Tibial nerve (tissue), 4 donors: Measurements from ENCODE around the gene RPN2. TPM values are rescaled to one million over a fixed set of nuclear protein-coding genes. Genes with fewer than 3 reads are reported as not detected.

Experiments
- DNase-seq, 2 donors: peaks; one replicate each; pipeline ENCODE4 v3.0.0-alpha.2; 2019; ENCODE audit warnings: low spot score in 2 of 2
- H3K27ac ChIP-seq, 4 donors: fragments of 200-600 bp; sonication (generic) in 3 of 4; one replicate each; pipeline ENCODE4 v1.5.1; 2017 to 2019; ENCODE audit warnings: mild to moderate bottlenecking in 1 of 4
- H3K27me3 ChIP-seq, 2 donors: fragments of 200-600 bp; sonication (generic) in 1 of 2; one replicate each; pipeline versions ENCODE4 v1.5.1 to v1.6.0; 2017 to 2019
- H3K36me3 ChIP-seq, 3 donors: fragments of 200-600 bp; sonication (generic); one replicate each; pipeline ENCODE4 v1.5.1; 2018 to 2019
- H3K4me1 ChIP-seq, 4 donors: fragments of 200-600 bp; sonication (generic) in 3 of 4; one replicate each; pipeline ENCODE4 v1.5.1; 2017 to 2019
- H3K4me3 ChIP-seq, 4 donors: fragments of 200-600 bp; sonication (generic) in 3 of 4; one replicate each; pipeline ENCODE4 v1.5.1; 2017 to 2019; ENCODE audit warnings: mild to moderate bottlenecking in 1 of 4, moderate library complexity in 1 of 4
- H3K9me3 ChIP-seq, 4 donors: fragments of 200-600 bp; sonication (generic) in 3 of 4; one replicate each; pipeline ENCODE4 v1.5.1; 2017 to 2019
- CTCF ChIP-seq, 5 experiments: fragments of 200-600 bp in 3 of 5; fragments of 450-650 bp in 2 of 5; sonication (generic) in 3 of 5; IDR thresholded peaks; one replicate each; pipeline ENCODE4 v1.5.1; 2016 to 2019; ENCODE audit warnings: antibody characterized with exemption in 5 of 5, mild to moderate bottlenecking in 3 of 5, moderate library complexity in 2 of 5
- EP300 ChIP-seq, 2 donors: sonication (generic); formaldehyde crosslinking; IDR thresholded peaks; one replicate each; pipeline ENCODE4 v1.6.1; 2017; ENCODE audit warnings: antibody characterized with exemption in 2 of 2, mild to moderate bottlenecking in 1 of 2
- POLR2A ChIP-seq, 2 donors: fragments of 450-650 bp; IDR thresholded peaks; one replicate each; pipeline ENCODE4 v1.6.1; 2017; ENCODE audit warnings: antibody characterized with exemption in 2 of 2, mild to moderate bottlenecking in 2 of 2, moderate library complexity in 2 of 2
- WGBS, 2 donors: methylation state at CpG; one replicate each; pipeline ENCODE4 v1.1.5; 2018; 5-methylcytosine and 5-hydroxymethylcytosine counted together
- total RNA-seq, 4 donors: library from RNA; depleted of rRNA; stranded (reverse); fragments of >200 nt; gene quantifications; one replicate each; pipeline ENCODE4 v1.1.0, GENCODE V29; 2016

RPN2 gene
- total RNA-seq, 4 donors from 2014 or later, result 87.7 to 124 (median 101) TPM

DNA sequence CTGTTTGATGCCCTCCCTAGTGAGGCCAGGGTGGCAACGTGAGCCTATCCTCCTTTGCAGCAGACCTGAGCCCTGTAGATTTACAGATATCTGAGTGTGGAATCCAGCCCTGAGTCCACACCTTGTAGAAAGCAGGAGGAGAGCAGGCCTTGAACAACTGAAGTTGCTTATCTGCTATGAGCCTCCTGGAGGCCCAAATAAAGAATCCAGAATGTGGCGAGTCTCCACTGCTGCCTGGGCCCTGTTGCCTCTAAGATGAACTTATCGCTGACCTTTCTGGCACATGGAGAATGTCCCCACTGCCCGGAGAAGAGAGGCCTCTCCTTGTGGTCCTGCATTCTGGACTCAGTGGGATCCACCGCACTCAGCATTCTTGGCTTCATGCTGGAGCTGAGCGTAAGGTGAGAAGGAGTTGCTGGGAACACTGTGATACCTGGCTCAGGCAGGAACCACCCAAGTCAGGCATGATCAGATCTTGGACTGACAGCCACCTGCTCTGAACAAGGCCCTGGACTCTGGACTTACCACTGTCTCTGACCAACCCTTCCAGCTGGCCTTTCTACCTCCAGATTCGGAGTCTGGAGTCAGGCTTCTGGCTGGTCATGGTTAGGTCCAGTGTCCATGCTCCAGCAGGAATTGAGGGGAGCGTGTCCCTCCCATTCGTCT is 104.5 kb downstream of the RPN2 start:
- Histone ChIP-seq H3K27me3 (no peaks in the 10 kb centered on the region), H3K9me3 (no peaks in the 10 kb centered on the region), H3K4me1 (peaks cover 0 to 2% (median 0%) of the 10 kb centered on the region in 4 donors), H3K27ac (no peak overlapping the region), H3K36me3 (no peaks in the 10 kb centered on the region), H3K4me3 (no peak overlapping the region)
- WGBS, 2 donors, result 77 to 84% methylated on average over 9 of the region's 9 CpGs
- TF ChIP-seq POLR2A (IDR thresholded peaks at IDR 0.05), result no peak
- no peak for TF ChIP-seq EP300 (IDR thresholded peaks at IDR 0.05)
- no peak for TF ChIP-seq CTCF (IDR thresholded peaks at IDR 0.05)
- no peak for DNase-seq

GRCh38 chr20:37284691-37285161 is 105.6 kb downstream of the RPN2 start:
- Histone ChIP-seq H3K27ac (no peak overlapping the region), H3K36me3 (no peaks in the 10 kb centered on the region), H3K9me3 (no peaks in the 10 kb centered on the region), H3K4me1 (peaks cover 0 to 6% (median 0%) of the 10 kb centered on the region in 4 donors), H3K4me3 (no peak overlapping the region), H3K27me3 (no peaks in the 10 kb centered on the region)
- DNase-seq, result no peak
- TF ChIP-seq EP300 (IDR thresholded peaks at IDR 0.05) (no peak), CTCF (IDR thresholded peaks at IDR 0.05) (no peak), POLR2A (IDR thresholded peaks at IDR 0.05) (no peak)
- 89 to 91% methylated on average over 6 of the region's 6 CpGs for WGBS, 2 donors

GRCh38 chr20:37285664-37286374 is 106.7 kb downstream of the RPN2 start:
- Histone ChIP-seq H3K4me1 (peaks cover 0 to 15% (median 8%) of the 10 kb centered on the region in 4 donors), H3K27ac (no peak overlapping the region), H3K4me3 (no peak overlapping the region), H3K9me3 (no peaks in the 10 kb centered on the region), H3K27me3 (no peaks in the 10 kb centered on the region), H3K36me3 (no peaks in the 10 kb centered on the region)
- TF ChIP-seq CTCF (IDR thresholded peaks at IDR 0.05) (no peak), EP300 (IDR thresholded peaks at IDR 0.05) (no peak)
- DNase-seq, result no peak
- WGBS, 2 donors, result 76 to 78% methylated on average over 12 of the region's 12 CpGs

DNA sequence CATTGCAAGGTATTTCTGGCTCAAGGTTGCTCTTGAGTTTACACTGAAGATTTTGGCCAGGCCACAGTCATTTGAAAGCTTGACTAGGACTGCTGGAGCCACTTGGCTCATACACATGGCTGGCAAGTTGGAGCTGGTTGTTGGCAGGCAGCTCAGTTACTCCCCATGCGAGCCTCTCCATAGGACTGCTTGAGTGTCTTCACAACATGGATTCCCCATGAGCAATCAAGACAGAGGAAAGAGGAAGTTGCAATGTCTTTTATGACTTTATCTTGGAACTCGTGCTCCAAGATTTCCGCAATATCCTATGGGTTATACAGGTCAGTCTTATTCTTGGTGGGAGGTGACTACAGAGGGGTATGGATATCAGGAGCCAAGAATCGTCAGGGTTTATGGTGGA is 109.0 kb downstream of the RPN2 start:
- WGBS, 2 donors, result 81 to 83% methylated on average over 4 of the region's 4 CpGs
- H3K27ac ChIP-seq, result no peak overlapping the region
- H3K4me3 ChIP-seq, result no peak overlapping the region
- DNase-seq, result no peak
- H3K4me1 ChIP-seq, result peaks cover 0 to 30% (median 9%) of the 10 kb centered on the region in 4 donors
- H3K9me3 ChIP-seq, result no peaks in the 10 kb centered on the region
- H3K36me3 ChIP-seq, result peaks cover 0 to 16% (median 0%) of the 10 kb centered on the region in 3 donors
- TF ChIP-seq EP300 (IDR thresholded peaks at IDR 0.05) (no peak), POLR2A (IDR thresholded peaks at IDR 0.05) (no peak), CTCF (IDR thresholded peaks at IDR 0.05) (no peak)
- no peaks in the 10 kb centered on the region for H3K27me3 ChIP-seq
